HCT116 (cell line): Measurements from ENCODE around the gene SNRNP25.
"Not testable (repeated sequence)": the region's sequence is repeated elsewhere in the genome, so short reads cannot be mapped to it uniquely, and the experiment has no call there.

Experiments used
- ELF1 ChIP-seq: IDR thresholded peaks from 2 replicates; pipeline ENCODE4 v1.6.1; 2012; ENCODE audit warnings: low read depth, borderline replicate concordance
- EZH2 ChIP-seq: fragments of 200-600 bp; sonication (generic); IDR thresholded peaks from 2 replicates; pipeline ENCODE4 v1.6.1; 2017; ENCODE audit warnings: antibody characterized with exemption, mixed run types
- EZH2phosphoT487 ChIP-seq: fragments of 200-600 bp; IDR thresholded peaks from 2 replicates; pipeline ENCODE4 v1.6.1; 2018; ENCODE audit warnings: antibody characterized with exemption, borderline replicate concordance
- POLR2A ChIP-seq: IDR thresholded peaks from 2 replicates; pipeline ENCODE4 v1.7.0; 2011; ENCODE audit warnings: borderline replicate concordance; ENCODE audit not compliant: insufficient read depth, insufficient read length; ENCODE audit errors: extremely low read depth
- POLR2AphosphoS5 ChIP-seq: IDR thresholded peaks from 2 replicates; pipeline ENCODE4 v1.6.1; 2011; ENCODE audit warnings: mild to moderate bottlenecking, low read depth, low read length, moderate library complexity
- TCF7L2 ChIP-seq: IDR thresholded peaks from 2 replicates; pipeline ENCODE4 v1.7.0; 2011; ENCODE audit warnings: borderline replicate concordance, inconsistent platforms; ENCODE audit not compliant: insufficient read depth, insufficient read length; ENCODE audit errors: extremely low read depth
- YY1 ChIP-seq: IDR thresholded peaks from 2 replicates; pipeline ENCODE4 v1.6.1; 2011; ENCODE audit warnings: low read length, low read depth, moderate library complexity, mild to moderate bottlenecking; ENCODE audit not compliant: insufficient replicate concordance; ENCODE audit errors: extremely low read depth
- ZNF274 ChIP-seq: fragments of 200-500 bp; sonication (Bioruptor generic); IDR thresholded peaks from 2 replicates; pipeline ENCODE4 v1.6.1; 2014; ENCODE audit warnings: mild to moderate bottlenecking, low read depth, low read length, inconsistent platforms
- TF ChIP-seq, protein P1 (sequence below), 3 experiments: fragments of 200-600 bp in 1 of 3; sonication (generic) in 1 of 3; IDR thresholded peaks in 2 of 3; conservative IDR thresholded peaks in 1 of 3; 2 replicates each; pipeline ENCODE4 v1.5.1; 2012 to 2017; ENCODE audit warnings: low read depth in 2 of 3, low read length in 2 of 3, antibody characterized with exemption in 1 of 3, borderline replicate concordance in 1 of 3, control low read depth in 1 of 3, mild to moderate bottlenecking in 1 of 3, mixed read lengths in 1 of 3, mixed run types in 1 of 3, moderate library complexity in 1 of 3; ENCODE audit not compliant: insufficient read depth in 1 of 3
- TF ChIP-seq, protein P2 (sequence below): IDR thresholded peaks from 2 replicates; pipeline ENCODE4 v1.6.1; 2012
- TF ChIP-seq, protein P3 (sequence below): IDR thresholded peaks from 2 replicates; pipeline ENCODE4 v1.6.1; 2012; ENCODE audit warnings: low read depth

DNA sequence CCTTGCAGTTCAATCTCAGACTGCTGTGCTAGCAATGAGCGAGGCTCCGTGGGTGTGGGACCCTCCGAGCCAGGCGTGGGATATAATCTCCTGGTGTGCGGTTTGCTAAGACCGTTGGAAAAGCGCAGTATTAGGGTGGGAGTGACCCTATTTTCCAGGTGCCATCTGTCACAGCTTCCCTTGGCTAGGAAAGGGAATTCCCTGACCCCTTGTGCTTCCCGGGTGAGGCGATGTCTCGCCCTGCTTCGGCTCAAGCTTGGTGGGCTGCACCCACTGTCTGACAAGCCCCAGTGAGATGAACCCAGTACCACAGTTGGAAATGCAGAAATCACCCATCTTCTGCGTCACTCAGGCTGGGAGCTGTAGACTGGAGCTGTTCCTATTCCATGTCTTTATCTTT lies 32.7 kb upstream of the SNRNP25 start:
- TF ChIP-seq, protein P1, sequence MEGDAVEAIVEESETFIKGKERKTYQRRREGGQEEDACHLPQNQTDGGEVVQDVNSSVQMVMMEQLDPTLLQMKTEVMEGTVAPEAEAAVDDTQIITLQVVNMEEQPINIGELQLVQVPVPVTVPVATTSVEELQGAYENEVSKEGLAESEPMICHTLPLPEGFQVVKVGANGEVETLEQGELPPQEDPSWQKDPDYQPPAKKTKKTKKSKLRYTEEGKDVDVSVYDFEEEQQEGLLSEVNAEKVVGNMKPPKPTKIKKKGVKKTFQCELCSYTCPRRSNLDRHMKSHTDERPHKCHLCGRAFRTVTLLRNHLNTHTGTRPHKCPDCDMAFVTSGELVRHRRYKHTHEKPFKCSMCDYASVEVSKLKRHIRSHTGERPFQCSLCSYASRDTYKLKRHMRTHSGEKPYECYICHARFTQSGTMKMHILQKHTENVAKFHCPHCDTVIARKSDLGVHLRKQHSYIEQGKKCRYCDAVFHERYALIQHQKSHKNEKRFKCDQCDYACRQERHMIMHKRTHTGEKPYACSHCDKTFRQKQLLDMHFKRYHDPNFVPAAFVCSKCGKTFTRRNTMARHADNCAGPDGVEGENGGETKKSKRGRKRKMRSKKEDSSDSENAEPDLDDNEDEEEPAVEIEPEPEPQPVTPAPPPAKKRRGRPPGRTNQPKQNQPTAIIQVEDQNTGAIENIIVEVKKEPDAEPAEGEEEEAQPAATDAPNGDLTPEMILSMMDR (IDR thresholded peaks at IDR 0.05 in 2 of 3, conservative IDR thresholded peaks at IDR 0.05 in 1 of 3; ENCODE audit: borderline replicate concordance in 1 of 3, insufficient read depth in 1 of 3, low read depth in 2 of 3, low read length in 2 of 3) = not testable (repeated sequence)
- not testable (repeated sequence) for TF ChIP-seq POLR2AphosphoS5, EZH2, ZNF274, YY1, EZH2phosphoT487, TCF7L2, POLR2A, ELF1
- TF ChIP-seq, protein P2, sequence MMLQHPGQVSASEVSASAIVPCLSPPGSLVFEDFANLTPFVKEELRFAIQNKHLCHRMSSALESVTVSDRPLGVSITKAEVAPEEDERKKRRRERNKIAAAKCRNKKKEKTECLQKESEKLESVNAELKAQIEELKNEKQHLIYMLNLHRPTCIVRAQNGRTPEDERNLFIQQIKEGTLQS = not testable (repeated sequence)
- TF ChIP-seq, protein P3, sequence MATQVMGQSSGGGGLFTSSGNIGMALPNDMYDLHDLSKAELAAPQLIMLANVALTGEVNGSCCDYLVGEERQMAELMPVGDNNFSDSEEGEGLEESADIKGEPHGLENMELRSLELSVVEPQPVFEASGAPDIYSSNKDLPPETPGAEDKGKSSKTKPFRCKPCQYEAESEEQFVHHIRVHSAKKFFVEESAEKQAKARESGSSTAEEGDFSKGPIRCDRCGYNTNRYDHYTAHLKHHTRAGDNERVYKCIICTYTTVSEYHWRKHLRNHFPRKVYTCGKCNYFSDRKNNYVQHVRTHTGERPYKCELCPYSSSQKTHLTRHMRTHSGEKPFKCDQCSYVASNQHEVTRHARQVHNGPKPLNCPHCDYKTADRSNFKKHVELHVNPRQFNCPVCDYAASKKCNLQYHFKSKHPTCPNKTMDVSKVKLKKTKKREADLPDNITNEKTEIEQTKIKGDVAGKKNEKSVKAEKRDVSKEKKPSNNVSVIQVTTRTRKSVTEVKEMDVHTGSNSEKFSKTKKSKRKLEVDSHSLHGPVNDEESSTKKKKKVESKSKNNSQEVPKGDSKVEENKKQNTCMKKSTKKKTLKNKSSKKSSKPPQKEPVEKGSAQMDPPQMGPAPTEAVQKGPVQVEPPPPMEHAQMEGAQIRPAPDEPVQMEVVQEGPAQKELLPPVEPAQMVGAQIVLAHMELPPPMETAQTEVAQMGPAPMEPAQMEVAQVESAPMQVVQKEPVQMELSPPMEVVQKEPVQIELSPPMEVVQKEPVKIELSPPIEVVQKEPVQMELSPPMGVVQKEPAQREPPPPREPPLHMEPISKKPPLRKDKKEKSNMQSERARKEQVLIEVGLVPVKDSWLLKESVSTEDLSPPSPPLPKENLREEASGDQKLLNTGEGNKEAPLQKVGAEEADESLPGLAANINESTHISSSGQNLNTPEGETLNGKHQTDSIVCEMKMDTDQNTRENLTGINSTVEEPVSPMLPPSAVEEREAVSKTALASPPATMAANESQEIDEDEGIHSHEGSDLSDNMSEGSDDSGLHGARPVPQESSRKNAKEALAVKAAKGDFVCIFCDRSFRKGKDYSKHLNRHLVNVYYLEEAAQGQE = not testable (repeated sequence)
